Pancreas (tissue), 10 donors: ENCODE data around the gene CTU2. TPM values are rescaled to one million over a fixed set of nuclear protein-coding genes. Genes with fewer than 3 reads are reported as not detected.

Experiments used
- ATAC-seq, 4 donors: fragments of 200-7000 bp; cut with Tn5 transposase; one replicate each; pipeline versions ENCODE4 v1.8.0 to v1.9.1; 2020; ENCODE audit warnings: mild to moderate bottlenecking in 4 of 4, moderate library complexity in 4 of 4
- DNase-seq, 6 donors: peaks; one replicate each; pipeline ENCODE4 v3.0.0-alpha.2; 2020
- FAIRE-seq: peaks from 2 replicates; lab custom pipeline; 2012; peaks lifted over from hg19 to GRCh38; lab: Jason Lieb, UNC
- H3K27ac ChIP-seq, 4 donors: fragments of 200-600 bp; sonication (generic); 1 replicate in 3 of 4; 2 replicates in 1 of 4; pipeline versions ENCODE4 v1.5.0 to v1.8.0; 2020
- H3K27me3 ChIP-seq, 4 donors: fragments of 200-600 bp; one replicate each; pipeline ENCODE4 v1.8.0; 2021
- H3K36me3 ChIP-seq, 3 donors: fragments of 200-600 bp; sonication (generic) in 1 of 3; one replicate each; pipeline versions ENCODE4 v1.5.0 to v1.8.0; 2020 to 2021
- H3K4me1 ChIP-seq, 3 donors: fragments of 200-600 bp; one replicate each; pipeline ENCODE4 v1.8.0; 2021
- H3K4me3 ChIP-seq, 4 donors: fragments of 200-600 bp; sonication (generic) in 2 of 4; one replicate each; pipeline versions ENCODE4 v1.5.0 to v1.8.0; 2020 to 2021
- H3K9me3 ChIP-seq, 4 donors: fragments of 200-600 bp; one replicate each; pipeline ENCODE4 v1.8.0; 2021
- CTCF ChIP-seq, 4 donors: fragments of 200-600 bp; sonication (generic) in 3 of 4; IDR thresholded peaks; one replicate each; pipeline versions ENCODE4 v1.5.0 to v1.8.0; 2021; ENCODE audit warnings: antibody characterized with exemption in 4 of 4
- WGBS, 2 donors: extraction: QIAGEN DNeasy Blood & Tissue Kit; methylation state at CpG; one replicate each; pipeline ENCODE4 v1.1.7; 2013; 5-methylcytosine and 5-hydroxymethylcytosine counted together
- intact Hi-C, 3 donors: fragments of 100-400 bp; cut with DNase I; formaldehyde crosslinking; loops; one replicate each; pipeline versions ENCODE4 v1.11.1 to v1.14.2; 2022
- polyA plus RNA-seq, 2 donors: library from polyadenylated mRNA; stranded (reverse); fragments of 200-250 nt; gene quantifications; one replicate each; pipeline ENCODE4 v1.2.3, GENCODE V29; 2013
- total RNA-seq, 6 donors: library from RNA; stranded (reverse); fragmentation: NEBNext Ultra II Directional in 4 of 6; extraction: Animal tissue kit (Norgen Biotek cat#: 25700) in 4 of 6; gene quantifications; one replicate each; pipeline versions ENCODE4 v1.2.1 to v1.2.4, GENCODE V29; 2021 to 2023
- donor health status: healthy with polysubstance abuse.
- donor health status: DM: no; HTN: no; CAD: no; lungs with moderate emphysema.
- donor health status: DM: no; HTN: no; CAD: no.
- donor health status: control.
- donor health status: control.
- donor health status: Bipolar disorder and iron deficiency.
- donor health status: DM: yes; HTN: yes; CAD: no.
- donor health status: DM: no; HTN: no; CAD: no.
- donor health status: DM: no; HTN: no; CAD: no.
- donor health status: DM: yes; HTN: yes; CAD: no.

Gene CTU2
- total and polyA plus RNA-seq, 8 donors, result 8.1 to 21.9 (median 10.6) TPM

- H3K27me3 ChIP-seq, result no peaks in the 10 kb centered on the region
- TF ChIP-seq CTCF (IDR thresholded peaks at IDR 0.05), result no peak
- H3K4me3 ChIP-seq, result no peak overlapping the region
- no peak overlapping the region for H3K27ac ChIP-seq
- no peaks in the 10 kb centered on the region for H3K9me3 ChIP-seq
- intact Hi-C loops, result loop anchor here in 2 of 3 donors (5.0 to 10.0 kb wide), 4 partner anchors 42 to 425 kb away; partner anchors contain the start of gene PIEZO1 (in 1 of the 2)
- peaks cover 0 to 3% (median 0%) of the 10 kb centered on the region in 3 donors for H3K4me1 ChIP-seq
- DNase-seq (no peak), FAIRE-seq (no peak), ATAC-seq (no peak)
- H3K36me3 ChIP-seq, result no peaks in the 10 kb centered on the region
- WGBS, 2 donors, result 76 to 89% methylated on average over 29 to 33 of the region's 33 CpGs
Observed at GRCh38 chr16:88739977-88740726, 33.8 kb downstream of the CTU2 start.

- intact Hi-C loops, result loop anchor here in 2 of 3 donors (5.0 kb wide), 3 partner anchors 42 to 422 kb away; partner anchors contain the start of gene PIEZO1 (in 1 of the 2)
- no peaks in the 10 kb centered on the region for H3K27me3 ChIP-seq
- H3K4me3 ChIP-seq, result no peak overlapping the region
- H3K36me3 ChIP-seq, result no peaks in the 10 kb centered on the region
- DNase-seq, result no peak
- no peak for FAIRE-seq
- TF ChIP-seq CTCF (IDR thresholded peaks at IDR 0.05), result no peak
- ATAC-seq, result no peak
- H3K4me1 ChIP-seq, result peaks cover 0 to 3% (median 0%) of the 10 kb centered on the region in 3 donors
- H3K9me3 ChIP-seq, result no peaks in the 10 kb centered on the region
- H3K27ac ChIP-seq, result no peak overlapping the region
- WGBS, 2 donors, result 82 to 89% methylated on average over 12 of the region's 12 CpGs
Observed at GRCh38 chr16:88740727-88741055, 34.4 kb downstream of the CTU2 start.

GRCh38 chr16:88741368-88741767 lies 35.1 kb downstream of the CTU2 start:
- DNase-seq, result no peak
- no peaks in the 10 kb centered on the region for H3K27me3 ChIP-seq
- no peak overlapping the region for H3K27ac ChIP-seq
- WGBS, 2 donors, result 83 to 92% methylated on average over 16 to 17 of the region's 17 CpGs
- no peak for TF ChIP-seq CTCF (IDR thresholded peaks at IDR 0.05)
- FAIRE-seq, result no peak
- intact Hi-C loops, result loop anchor here in 2 of 3 donors (5.0 kb wide), 3 partner anchors 41 to 421 kb away; partner anchors contain the start of gene PIEZO1 (in 1 of the 2)
- no peaks in the 10 kb centered on the region for H3K36me3 ChIP-seq
- peaks cover 0 to 3% (median 0%) of the 10 kb centered on the region in 3 donors for H3K4me1 ChIP-seq
- ATAC-seq, result no peak
- no peaks in the 10 kb centered on the region for H3K9me3 ChIP-seq
- H3K4me3 ChIP-seq, result no peak overlapping the region

DNA sequence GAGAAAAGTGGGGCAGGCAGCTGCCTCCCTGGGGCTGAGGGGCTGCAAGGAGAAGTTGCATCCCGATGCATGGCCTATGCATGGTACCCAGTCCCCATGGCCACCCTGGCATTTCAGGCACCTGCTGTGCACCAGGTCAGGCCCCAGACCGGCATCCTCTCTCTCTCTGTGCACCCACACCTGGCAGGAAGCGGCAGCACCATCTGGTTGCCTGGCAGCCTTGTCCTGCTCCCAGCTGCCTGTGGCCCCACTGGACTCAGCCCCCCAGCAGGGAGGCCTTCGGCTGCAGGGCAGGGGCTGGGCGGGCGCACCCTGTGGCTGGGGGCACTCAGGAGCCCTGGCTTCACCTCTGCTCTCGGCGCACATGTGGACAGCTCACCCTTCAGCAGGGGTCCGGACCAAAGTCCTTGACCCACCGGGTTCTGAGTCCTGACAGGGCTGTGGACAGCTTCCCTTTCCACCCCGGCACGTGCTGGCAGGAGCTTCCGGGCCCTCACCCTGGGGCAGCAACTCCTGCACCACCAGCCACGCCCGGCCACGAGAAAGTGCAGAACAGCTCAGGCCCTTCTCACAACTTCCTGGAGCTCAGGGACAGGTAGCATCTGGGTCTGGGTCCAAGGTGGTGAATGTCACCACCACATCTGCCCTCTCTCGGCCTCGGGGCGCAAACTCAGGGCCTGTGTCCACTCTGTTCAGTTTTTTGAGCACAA lies 36.7 kb downstream of the CTU2 start:
- 80 to 84% methylated on average over 18 to 19 of the region's 19 CpGs for WGBS, 2 donors
- DNase-seq, result no peak
- H3K36me3 ChIP-seq, result no peaks in the 10 kb centered on the region
- H3K4me3 ChIP-seq, result no peak overlapping the region
- no peak for ATAC-seq
- no peak for TF ChIP-seq CTCF (IDR thresholded peaks at IDR 0.05)
- H3K27ac ChIP-seq, result no peak overlapping the region
- FAIRE-seq, result no peak
- H3K4me1 ChIP-seq, result peaks cover 0 to 3% (median 0%) of the 10 kb centered on the region in 3 donors
- H3K9me3 ChIP-seq, result no peaks in the 10 kb centered on the region
- intact Hi-C loops, result loop anchor here in 2 of 3 donors (5.0 kb wide), 3 partner anchors 39 to 419 kb away; partner anchors contain the start of gene PIEZO1 (in 1 of the 2)
- H3K27me3 ChIP-seq, result no peaks in the 10 kb centered on the region
